ENCODE measurements around the gene MSX1. TPM values are rescaled to one million over a fixed set of nuclear protein-coding genes. Genes with fewer than 3 reads are reported as not detected.
A peak's percentile ranks its signal among the peaks of the same experiment; 100 is the strongest.
"Not testable (repeated sequence)": the region's sequence is repeated elsewhere in the genome, so short reads cannot be mapped to it uniquely, and the experiment has no call there.

MSX1 gene
- total RNA-seq, result not detected in 2 replicates

DNA sequence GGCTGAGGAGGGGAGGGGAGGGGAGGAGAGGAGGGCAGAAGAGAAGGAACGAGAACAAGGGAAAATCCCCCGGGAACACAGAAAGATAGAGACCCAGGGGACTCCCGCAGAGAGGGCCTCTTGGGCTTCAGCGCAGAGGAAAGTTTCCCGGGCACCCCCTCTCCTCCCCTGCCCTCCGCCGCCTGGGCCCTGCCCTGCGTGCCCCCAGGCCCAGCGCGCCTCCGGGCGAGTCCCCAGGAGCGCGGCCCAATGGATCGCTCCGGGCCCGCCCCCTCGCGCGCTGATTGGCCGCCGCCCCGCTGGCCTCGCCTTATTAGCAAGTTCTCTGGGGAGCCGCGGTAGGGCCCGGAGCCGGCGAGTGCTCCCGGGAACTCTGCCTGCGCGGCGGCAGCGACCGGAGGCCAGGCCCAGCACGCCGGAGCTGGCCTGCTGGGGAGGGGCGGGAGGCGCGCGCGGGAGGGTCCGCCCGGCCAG, at the start of gene MSX1:
MSX1 (plus strand) TSS at position 341 of the 474 bp plus-strand sequence. CDS start 235 bp downstream, outside the sequence.
- Mint-ChIP-seq H3K4me3 (peak within 1 kb of the TSS; percentile 56), H3K27ac (peak within 1 kb of the TSS; percentile 48), H3K4me1 (ENCODE audit: low read depth) (no peaks in the 10 kb centered on the region), H3K9me3 (no peaks in the 10 kb centered on the region), H3K27me3 (ENCODE audit: insufficient read depth) (peaks cover 70% of the 10 kb centered on the region), H3K36me3 (ENCODE audit: low read depth) (peaks cover 2% of the 10 kb centered on the region)
- intact Hi-C loops (cut with micrococcal nuclease), result loop anchor here (5.0 kb wide), 1 partner anchor 1033 kb away; the partner anchor contains the start of gene CRMP1
- DNase-seq (ENCODE audit: low spot score), result no peak

DNA sequence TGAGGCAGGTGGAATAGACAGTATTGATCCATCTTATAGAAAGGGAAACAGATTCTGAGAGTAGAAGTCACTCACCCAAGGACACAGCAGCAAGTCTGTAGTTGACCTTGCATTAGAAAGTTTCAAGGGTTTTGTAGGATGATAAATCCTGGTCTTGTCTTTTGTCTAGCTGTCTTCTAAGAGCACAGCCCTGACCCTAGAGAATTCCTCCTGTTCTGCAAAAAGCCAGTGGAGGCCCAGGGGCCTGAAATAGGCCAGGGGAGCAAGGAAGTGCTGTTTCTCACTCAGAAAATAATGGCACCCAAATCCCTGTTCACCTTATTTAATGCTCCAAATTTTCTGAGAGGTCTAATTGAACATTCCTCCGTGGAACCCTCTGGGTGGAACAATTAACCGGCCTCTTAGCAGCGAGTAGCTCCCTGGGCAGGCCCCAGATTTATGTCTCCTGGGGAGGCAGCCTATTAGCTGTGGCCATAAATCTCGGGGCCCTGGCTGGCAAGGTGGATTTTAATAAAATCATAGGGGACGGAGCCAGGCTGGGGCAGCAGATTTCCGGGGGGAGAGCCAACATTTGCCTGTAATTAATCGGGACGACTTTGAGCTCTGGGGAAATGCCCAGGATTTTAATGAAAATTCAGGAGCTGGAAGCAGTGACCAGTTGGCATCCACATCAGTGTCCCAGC, 49.2 kb upstream of the MSX1 start:
- Mint-ChIP-seq H3K36me3 (ENCODE audit: low read depth) (no peaks in the 10 kb centered on the region), H3K27me3 (ENCODE audit: insufficient read depth) (peaks cover 4% of the 10 kb centered on the region), H3K4me3 (no peak overlapping the region), H3K9me3 (peaks cover 6% of the 10 kb centered on the region), H3K27ac (no peak overlapping the region), H3K4me1 (ENCODE audit: low read depth) (no peaks in the 10 kb centered on the region)
- DNase-seq (ENCODE audit: low spot score), result no peak
- intact Hi-C loops (cut with micrococcal nuclease), result no loop called here

DNA sequence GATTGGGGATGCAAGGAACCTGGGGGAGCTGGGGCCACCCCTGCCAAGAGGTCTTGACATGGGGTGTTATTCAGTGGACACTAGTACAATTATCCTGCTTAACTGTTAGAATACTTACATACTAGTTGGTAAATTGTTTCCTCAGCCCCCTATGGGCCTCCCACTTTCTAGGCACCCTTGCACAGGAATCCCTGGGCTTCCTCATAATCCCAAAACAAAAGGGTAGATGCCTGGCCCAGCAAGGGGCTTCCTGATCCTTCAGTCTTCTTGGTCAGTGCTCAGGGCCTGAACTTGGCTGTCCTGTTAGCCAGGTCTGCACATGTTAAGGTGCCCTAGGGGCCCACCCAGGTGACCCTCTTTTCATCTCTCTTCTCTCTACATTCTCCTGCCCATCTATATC, 48.7 kb upstream of the MSX1 start:
- Mint-ChIP-seq H3K9me3 (peaks cover 6% of the 10 kb centered on the region), H3K36me3 (ENCODE audit: low read depth) (no peaks in the 10 kb centered on the region), H3K4me3 (no peak overlapping the region), H3K27me3 (ENCODE audit: insufficient read depth) (peaks cover 4% of the 10 kb centered on the region), H3K4me1 (ENCODE audit: low read depth) (no peaks in the 10 kb centered on the region), H3K27ac (no peak overlapping the region)
- intact Hi-C loops (cut with micrococcal nuclease), result no loop called here
- no peak for DNase-seq (ENCODE audit: low spot score)

DNA sequence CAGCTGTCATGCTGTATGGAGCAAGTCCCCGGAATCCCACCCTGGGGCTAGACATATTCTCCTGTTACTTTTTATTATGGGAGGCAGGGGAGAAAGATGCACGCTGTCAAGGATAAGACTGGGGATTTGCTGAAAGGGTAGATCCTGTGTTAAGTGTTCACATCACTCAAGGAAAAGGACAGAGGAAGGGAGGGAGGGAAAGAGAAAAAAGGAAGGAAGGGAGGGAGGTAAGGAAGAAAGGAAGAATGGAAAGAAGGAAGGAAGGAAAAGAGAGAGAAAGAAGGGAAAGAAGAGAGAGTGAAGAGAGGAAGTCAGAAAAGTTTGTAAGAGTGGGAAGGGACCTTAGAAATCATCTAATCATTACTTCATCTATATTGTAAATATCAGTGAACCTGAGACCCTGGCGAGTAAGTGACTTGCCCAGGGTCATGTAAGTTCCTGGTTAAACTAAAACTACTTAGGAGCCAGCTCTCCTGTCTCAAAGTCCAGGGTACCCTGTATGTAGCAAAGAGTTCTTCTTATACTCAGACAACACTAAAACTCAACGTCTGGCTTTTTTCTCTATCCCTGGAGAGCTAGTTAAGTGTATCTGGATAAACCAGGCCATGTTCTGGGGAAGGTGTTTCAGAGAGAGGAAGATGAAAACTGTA, 47.2 kb upstream of the MSX1 start:
- Mint-ChIP-seq H3K27ac (no peak overlapping the region), H3K36me3 (ENCODE audit: low read depth) (no peaks in the 10 kb centered on the region), H3K4me3 (no peak overlapping the region), H3K4me1 (ENCODE audit: low read depth) (no peaks in the 10 kb centered on the region), H3K9me3 (peaks cover 8% of the 10 kb centered on the region), H3K27me3 (ENCODE audit: insufficient read depth) (peaks cover 4% of the 10 kb centered on the region)
- no peak for DNase-seq (ENCODE audit: low spot score)
- intact Hi-C loops (cut with micrococcal nuclease), result no loop called here

GRCh38 chr4:4818415-4819212, 40.9 kb upstream of the MSX1 start:
- H3K4me3 Mint-ChIP-seq, result no peak overlapping the region

DNA sequence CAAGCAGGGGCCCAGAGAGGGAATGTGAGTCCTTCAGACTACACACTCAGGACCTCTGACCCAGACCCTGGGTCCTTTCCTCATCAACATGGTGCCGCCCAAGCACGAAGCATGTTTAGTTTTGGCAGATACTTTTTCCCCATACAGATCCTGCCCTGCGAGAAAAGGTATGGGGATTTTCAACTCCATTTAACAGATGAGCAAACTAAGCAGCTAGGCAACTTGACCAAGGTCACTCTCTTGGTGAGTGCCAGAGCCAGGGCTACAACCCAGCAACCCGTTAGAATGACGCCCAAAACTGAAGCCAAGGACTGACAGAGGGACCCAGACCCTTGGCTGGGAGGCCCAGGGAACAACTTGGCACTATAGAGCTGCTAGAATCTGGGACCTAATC, 40.3 kb upstream of the MSX1 start:
- Mint-ChIP-seq H3K27me3 (ENCODE audit: insufficient read depth) (no peaks in the 10 kb centered on the region), H3K9me3 (peaks cover 14% of the 10 kb centered on the region), H3K4me3 (no peak overlapping the region), H3K4me1 (ENCODE audit: low read depth) (no peaks in the 10 kb centered on the region), H3K27ac (no peak overlapping the region), H3K36me3 (ENCODE audit: low read depth) (no peaks in the 10 kb centered on the region)
- DNase-seq (ENCODE audit: low spot score), result no peak
- intact Hi-C loops (cut with micrococcal nuclease), result no loop called here

More at GRCh38 chr4:4818415-4819212, 40.9 kb upstream of the MSX1 start:
- no peaks in the 10 kb centered on the region for H3K27me3 Mint-ChIP-seq (ENCODE audit: insufficient read depth)
- peaks cover 14% of the 10 kb centered on the region for H3K9me3 Mint-ChIP-seq
- no peak for DNase-seq (ENCODE audit: low spot score)
- H3K36me3 Mint-ChIP-seq (ENCODE audit: low read depth), result no peaks in the 10 kb centered on the region
- no peak overlapping the region for H3K27ac Mint-ChIP-seq
- intact Hi-C loops (cut with micrococcal nuclease), result no loop called here
- no peaks in the 10 kb centered on the region for H3K4me1 Mint-ChIP-seq (ENCODE audit: low read depth)

DNA sequence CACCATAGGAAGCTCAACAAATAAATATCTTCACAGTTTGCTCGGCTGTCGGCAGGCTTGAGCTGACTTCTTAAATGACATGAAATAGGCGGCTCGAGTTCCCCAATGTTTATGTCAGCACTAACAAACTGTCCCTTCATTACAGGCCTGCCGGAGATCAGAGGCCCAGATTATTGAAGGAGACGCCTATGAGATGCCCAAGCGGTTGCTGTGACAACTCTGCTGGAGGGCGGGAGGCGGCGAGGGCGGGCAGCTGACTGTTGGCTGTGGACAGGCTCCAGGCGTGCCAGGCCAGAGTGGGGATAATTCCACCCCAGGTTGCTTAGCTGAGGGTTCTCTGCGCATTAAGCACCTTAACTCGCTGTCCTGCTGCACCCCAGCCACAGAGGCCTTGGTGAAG, 39.2 kb upstream of the MSX1 start:
- peaks cover 2% of the 10 kb centered on the region for H3K27me3 Mint-ChIP-seq (ENCODE audit: insufficient read depth)
- H3K36me3 Mint-ChIP-seq (ENCODE audit: low read depth), result no peaks in the 10 kb centered on the region
- no peak overlapping the region for H3K4me3 Mint-ChIP-seq
- intact Hi-C loops (cut with micrococcal nuclease), result no loop called here
- no peaks in the 10 kb centered on the region for H3K4me1 Mint-ChIP-seq (ENCODE audit: low read depth)
- peaks cover 14% of the 10 kb centered on the region for H3K9me3 Mint-ChIP-seq
- DNase-seq (ENCODE audit: low spot score), result no peak
- no peak overlapping the region for H3K27ac Mint-ChIP-seq

- peaks cover 2% of the 10 kb centered on the region for H3K27me3 Mint-ChIP-seq (ENCODE audit: insufficient read depth)
- intact Hi-C loops (cut with micrococcal nuclease), result no loop called here
- DNase-seq (ENCODE audit: low spot score), result no peak
- H3K9me3 Mint-ChIP-seq, result peaks cover 14% of the 10 kb centered on the region
- H3K27ac Mint-ChIP-seq, result no peak overlapping the region
- no peak overlapping the region for H3K4me3 Mint-ChIP-seq
- H3K4me1 Mint-ChIP-seq (ENCODE audit: low read depth), result no peaks in the 10 kb centered on the region
- H3K36me3 Mint-ChIP-seq (ENCODE audit: low read depth), result no peaks in the 10 kb centered on the region
These were observed 38.7 kb upstream of the MSX1 start for GRCh38 chr4:4820739-4821138.

- Mint-ChIP-seq H3K27ac (no peak overlapping the region), H3K36me3 (ENCODE audit: low read depth) (no peaks in the 10 kb centered on the region), H3K9me3 (peaks cover 14% of the 10 kb centered on the region), H3K4me1 (ENCODE audit: low read depth) (no peaks in the 10 kb centered on the region), H3K27me3 (ENCODE audit: insufficient read depth) (peaks cover 2% of the 10 kb centered on the region), H3K4me3 (no peak overlapping the region)
- intact Hi-C loops (cut with micrococcal nuclease), result no loop called here
- DNase-seq (ENCODE audit: low spot score), result no peak
These were observed 37.9 kb upstream of the MSX1 start for GRCh38 chr4:4821577-4821976.

- H3K27ac Mint-ChIP-seq; H3K36me3 Mint-ChIP-seq (ENCODE audit: low read depth); H3K4me3 Mint-ChIP-seq; H3K4me1 Mint-ChIP-seq (ENCODE audit: low read depth); DNase-seq (ENCODE audit: low spot score); H3K27me3 Mint-ChIP-seq (ENCODE audit: insufficient read depth); intact Hi-C loops (cut with micrococcal nuclease): not testable (repeated sequence)
- peaks cover 11% of the 10 kb centered on the region for H3K9me3 Mint-ChIP-seq
These were observed 37.2 kb upstream of the MSX1 start for GRCh38 chr4:4822286-4822685.

- intact Hi-C loops (cut with micrococcal nuclease), result no loop called here
These were observed 35.8 kb upstream of the MSX1 start for GRCh38 chr4:4823621-4824162.

GRCh38 chr4:4824232-4824631, 35.2 kb upstream of the MSX1 start:
- Mint-ChIP-seq H3K9me3 (peaks cover 7% of the 10 kb centered on the region), H3K4me3 (no peak overlapping the region), H3K27ac (no peak overlapping the region), H3K4me1 (ENCODE audit: low read depth) (no peaks in the 10 kb centered on the region), H3K27me3 (ENCODE audit: insufficient read depth) (peaks cover 2% of the 10 kb centered on the region), H3K36me3 (ENCODE audit: low read depth) (no peaks in the 10 kb centered on the region)
- intact Hi-C loops (cut with micrococcal nuclease), result no loop called here
- no peak for DNase-seq (ENCODE audit: low spot score)

More at GRCh38 chr4:4823621-4824162, 35.8 kb upstream of the MSX1 start:
- Mint-ChIP-seq H3K27me3 (ENCODE audit: insufficient read depth) (peaks cover 2% of the 10 kb centered on the region), H3K36me3 (ENCODE audit: low read depth) (no peaks in the 10 kb centered on the region), H3K4me1 (ENCODE audit: low read depth) (no peaks in the 10 kb centered on the region), H3K9me3 (peaks cover 7% of the 10 kb centered on the region), H3K4me3 (no peak overlapping the region), H3K27ac (no peak overlapping the region)
- DNase-seq (ENCODE audit: low spot score), result no peak

DNA sequence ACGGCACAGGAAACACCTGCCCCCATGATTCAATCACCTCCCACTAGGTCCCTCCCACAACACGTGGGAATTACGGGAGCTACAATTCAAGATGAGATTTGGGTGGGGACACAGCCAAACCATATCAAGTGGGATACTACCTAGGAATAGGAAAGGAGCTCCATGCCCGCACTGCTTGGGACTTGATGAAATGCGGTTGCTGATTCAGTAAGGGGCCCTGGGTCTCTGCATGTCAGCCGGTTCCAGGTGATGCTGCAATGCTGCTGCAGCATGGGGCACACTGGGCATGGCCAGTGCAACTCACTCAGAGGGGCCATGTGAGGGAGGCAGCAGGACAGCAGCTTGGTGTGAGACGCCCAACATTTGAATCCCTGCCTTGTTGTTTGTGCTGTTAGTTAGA, 34.0 kb upstream of the MSX1 start:
- no peak for DNase-seq (ENCODE audit: low spot score)
- intact Hi-C loops (cut with micrococcal nuclease), result no loop called here
- peaks cover 2% of the 10 kb centered on the region for H3K27me3 Mint-ChIP-seq (ENCODE audit: insufficient read depth)
- peaks cover 7% of the 10 kb centered on the region for H3K9me3 Mint-ChIP-seq
- no peaks in the 10 kb centered on the region for H3K4me1 Mint-ChIP-seq (ENCODE audit: low read depth)
- H3K4me3 Mint-ChIP-seq, result no peak overlapping the region
- no peaks in the 10 kb centered on the region for H3K36me3 Mint-ChIP-seq (ENCODE audit: low read depth)
- no peak overlapping the region for H3K27ac Mint-ChIP-seq
